ENCODE results near the gene IGFBP3.
"Not testable (repeated sequence)": the region's sequence is repeated elsewhere in the genome, so short reads cannot be mapped to it uniquely, and the experiment has no call there.

- not testable (repeated sequence) for TF ChIP-seq CTCF, POLR2A (IDR thresholded peaks at IDR 0.05)
Observed at GRCh38 chr7:45940237-45940781, 19.2 kb upstream of the IGFBP3 start.

All from right lobe of liver (tissue), 4 donors.